Upper lobe of right lung (tissue), 1 donor: ENCODE results near the gene PASD1. TPM values are rescaled to one million over a fixed set of nuclear protein-coding genes. Genes with fewer than 3 reads are reported as not detected.
"Not testable (repeated sequence)": the region's sequence is repeated elsewhere in the genome, so short reads cannot be mapped to it uniquely, and the experiment has no call there.

Experiments used
- ATAC-seq: fragments of 200-7000 bp; cut with Tn5 transposase; one replicate; pipeline ENCODE4 v1.9.1; 2020; ENCODE audit warnings: mild to moderate bottlenecking, moderate library complexity
- DNase-seq: peaks from one replicate; pipeline ENCODE4 v3.0.0-alpha.2; 2020
- H3K27ac ChIP-seq: fragments of 200-600 bp; one replicate; pipeline ENCODE4 v1.8.0; 2022
- H3K27me3 ChIP-seq: fragments of 200-600 bp; one replicate; pipeline ENCODE4 v1.8.0; 2022; ENCODE audit warnings: mild to moderate bottlenecking
- H3K36me3 ChIP-seq: fragments of 200-600 bp; one replicate; pipeline ENCODE4 v1.8.0; 2022
- H3K4me1 ChIP-seq: fragments of 200-600 bp; one replicate; pipeline ENCODE4 v1.8.0; 2022
- H3K4me3 ChIP-seq: fragments of 200-600 bp; one replicate; pipeline ENCODE4 v1.8.0; 2022; ENCODE audit warnings: mild to moderate bottlenecking
- H3K9me3 ChIP-seq: fragments of 200-600 bp; one replicate; pipeline ENCODE4 v1.8.0; 2022
- CTCF ChIP-seq: fragments of 200-600 bp; IDR thresholded peaks from one replicate; pipeline ENCODE4 v1.8.0; 2022; ENCODE audit warnings: antibody characterized with exemption
- intact Hi-C: fragments of 100-400 bp; cut with DNase I; formaldehyde crosslinking; loops from one replicate; pipeline ENCODE4 v1.11.0; 2022
- total RNA-seq: library from RNA; stranded (reverse); fragmentation: NEBNext Ultra II Directional; extraction: Animal tissue kit (Norgen Biotek cat#: 25700); gene quantifications from one replicate; pipeline ENCODE4 v1.2.1, GENCODE V29; 2021
- donor health status: DM: no; HTN: yes; CAD: no; lungs with severe emphysema.

The PASD1 gene
- total RNA-seq, 1 donor from 2014 or later, result not detected

- H3K27me3 ChIP-seq, result no peaks in the 10 kb centered on the region
- intact Hi-C loops, result no loop called here
- no peaks in the 10 kb centered on the region for H3K36me3 ChIP-seq
- ATAC-seq (no peak), DNase-seq (no peak)
- H3K4me1 ChIP-seq, result no peaks in the 10 kb centered on the region
- TF ChIP-seq CTCF, result no peak
- H3K4me3 ChIP-seq, result no peak overlapping the region
- no peaks in the 10 kb centered on the region for H3K9me3 ChIP-seq
- H3K27ac ChIP-seq, result no peak overlapping the region
Measured at GRCh38 chrX:151537572-151537971, 25.9 kb upstream of the PASD1 start.

- intact Hi-C loops, result no loop called here
Measured at GRCh38 chrX:151538190-151539122, 25.0 kb upstream of the PASD1 start.

GRCh38 chrX:151543706-151544105 lies 19.8 kb upstream of the PASD1 start:
- DNase-seq, result no peak
- H3K36me3 ChIP-seq, result no peaks in the 10 kb centered on the region
- ATAC-seq, result no peak
- H3K27me3 ChIP-seq, result no peaks in the 10 kb centered on the region
- no peak overlapping the region for H3K4me3 ChIP-seq
- no peaks in the 10 kb centered on the region for H3K4me1 ChIP-seq
- intact Hi-C loops, result no loop called here
- no peak overlapping the region for H3K27ac ChIP-seq
- no peaks in the 10 kb centered on the region for H3K9me3 ChIP-seq
- no peak for TF ChIP-seq CTCF

More at GRCh38 chrX:151538190-151539122, 25.0 kb upstream of the PASD1 start:
- Histone ChIP-seq H3K27ac (no peak overlapping the region), H3K4me3 (no peak overlapping the region), H3K9me3 (no peaks in the 10 kb centered on the region), H3K36me3 (no peaks in the 10 kb centered on the region), H3K27me3 (no peaks in the 10 kb centered on the region), H3K4me1 (no peaks in the 10 kb centered on the region)
- DNase-seq (no peak), ATAC-seq (no peak)
- TF ChIP-seq CTCF, result no peak

GRCh38 chrX:151546226-151546625 lies 17.2 kb upstream of the PASD1 start:
- ATAC-seq, H3K4me3 ChIP-seq, H3K36me3 ChIP-seq, H3K9me3 ChIP-seq, H3K27ac ChIP-seq, intact Hi-C loops, DNase-seq, H3K27me3 ChIP-seq, H3K4me1 ChIP-seq: not testable (repeated sequence)

- not testable (repeated sequence) for H3K4me3 ChIP-seq, DNase-seq
Measured at GRCh38 chrX:151551176-151551575, 12.3 kb upstream of the PASD1 start.

GRCh38 chrX:151552743-151553142 lies 10.7 kb upstream of the PASD1 start:
- Histone ChIP-seq H3K4me3 (no peak overlapping the region), H3K27me3 (no peaks in the 10 kb centered on the region), H3K36me3 (no peaks in the 10 kb centered on the region), H3K27ac (no peak overlapping the region), H3K9me3 (no peaks in the 10 kb centered on the region), H3K4me1 (no peaks in the 10 kb centered on the region)
- DNase-seq (no peak), ATAC-seq (no peak)
- no peak for TF ChIP-seq CTCF
- intact Hi-C loops, result no loop called here

More at GRCh38 chrX:151551176-151551575, 12.3 kb upstream of the PASD1 start:
- H3K4me1 ChIP-seq, H3K27me3 ChIP-seq, H3K36me3 ChIP-seq, H3K9me3 ChIP-seq, intact Hi-C loops, ATAC-seq, H3K27ac ChIP-seq: not testable (repeated sequence)

- H3K36me3 ChIP-seq, ATAC-seq, DNase-seq, H3K4me1 ChIP-seq, H3K4me3 ChIP-seq, H3K9me3 ChIP-seq, intact Hi-C loops, H3K27me3 ChIP-seq, H3K27ac ChIP-seq: not testable (repeated sequence)
Measured at GRCh38 chrX:151555301-151555700, 8.2 kb upstream of the PASD1 start.

- ATAC-seq, H3K4me1 ChIP-seq, intact Hi-C loops, H3K4me3 ChIP-seq, H3K9me3 ChIP-seq, H3K36me3 ChIP-seq, DNase-seq, H3K27ac ChIP-seq, H3K27me3 ChIP-seq: not testable (repeated sequence)
Measured at GRCh38 chrX:151562485-151562884, 990 bp upstream of the PASD1 start.

GRCh38 chrX:151563003-151563402 lies 472 bp upstream of the PASD1 start:
- H3K27ac ChIP-seq, H3K36me3 ChIP-seq, H3K9me3 ChIP-seq, H3K4me3 ChIP-seq, ATAC-seq, H3K27me3 ChIP-seq, intact Hi-C loops, H3K4me1 ChIP-seq, DNase-seq: not testable (repeated sequence)
